ENCODE measurements around the gene TREX2.

The TREX2 gene

GRCh38 chrX:153454901-153455550 lies 9.2 kb upstream of the TREX2 start:
- DNase-seq: no peak

- no peak for DNase-seq
Observed at GRCh38 chrX:153450949-153451277, 5.1 kb upstream of the TREX2 start.

- no peak for DNase-seq
Observed at GRCh38 chrX:153450114-153450948, 4.5 kb upstream of the TREX2 start.

GRCh38 chrX:153449368-153450113 lies 3.7 kb upstream of the TREX2 start:
- no peak for DNase-seq

- no peak for DNase-seq
Observed at GRCh38 chrX:153448556-153449367, 2.9 kb upstream of the TREX2 start.

- DNase-seq: no peak
Observed at GRCh38 chrX:153447581-153447960, 1.7 kb upstream of the TREX2 start.

GRCh38 chrX:153446950-153447580 lies 1.2 kb upstream of the TREX2 start:
- DNase-seq: no peak

GRCh38 chrX:153446636-153446936 lies 730 bp upstream of the TREX2 start:
- no peak for DNase-seq

- DNase-seq: no peak
Observed at GRCh38 chrX:153445106-153445855, 575 bp downstream of the TREX2 start.

- no peak for DNase-seq
Observed at GRCh38 chrX:153444333-153445011, 1.4 kb downstream of the TREX2 start.

GRCh38 chrX:153443476-153444332 lies 2.2 kb downstream of the TREX2 start:
- DNase-seq: no peak

- DNase-seq: no peak
Observed at GRCh38 chrX:153442463-153442862, 3.4 kb downstream of the TREX2 start.

- DNase-seq: no peak
Observed at GRCh38 chrX:153441981-153442380, 3.9 kb downstream of the TREX2 start.

GRCh38 chrX:153441296-153441695 lies 4.6 kb downstream of the TREX2 start:
- DNase-seq: no peak

- DNase-seq: no peak
Observed at GRCh38 chrX:153440556-153441135, 5.2 kb downstream of the TREX2 start.

GRCh38 chrX:153439977-153440376 lies 5.9 kb downstream of the TREX2 start:
- DNase-seq: no peak

- no peak for DNase-seq
Observed at GRCh38 chrX:153438532-153438931, 7.3 kb downstream of the TREX2 start.

- no peak for DNase-seq
Observed at GRCh38 chrX:153435845-153436244, 10.0 kb downstream of the TREX2 start.

- no peak for DNase-seq
Observed at GRCh38 chrX:153434801-153435200, 11.1 kb downstream of the TREX2 start.

GRCh38 chrX:153433781-153434285 lies 12.0 kb downstream of the TREX2 start:
- DNase-seq: no peak
